Peyer's patch (tissue), 4 donors: ENCODE data around the gene ZSCAN21. TPM values are rescaled to one million over a fixed set of nuclear protein-coding genes. Genes with fewer than 3 reads are reported as not detected.
A peak's percentile ranks its signal among the peaks of the same experiment; 100 is the strongest.

ENCODE experiments used
- DNase-seq, 3 donors: peaks; one replicate each; pipeline ENCODE4 v3.0.0-alpha.2; 2017 to 2019
- H3K27ac ChIP-seq, 4 donors: fragments of 200-600 bp; sonication (generic); one replicate each; pipeline ENCODE4 v1.5.1; 2016 to 2019
- H3K27me3 ChIP-seq, 2 donors: fragments of 200-600 bp; sonication (generic); one replicate each; pipeline ENCODE4 v1.5.1; 2019
- H3K36me3 ChIP-seq, 3 donors: fragments of 200-600 bp; sonication (generic); one replicate each; pipeline ENCODE4 v1.5.1; 2016 to 2019
- H3K4me1 ChIP-seq, 4 donors: fragments of 200-600 bp; sonication (generic); one replicate each; pipeline ENCODE4 v1.5.1; 2016 to 2019
- H3K4me3 ChIP-seq, 4 donors: fragments of 200-600 bp; sonication (generic); 1 replicate in 3 of 4; 2 replicates in 1 of 4; pipeline ENCODE4 v1.5.1; 2016 to 2019; ENCODE audit warnings: mild to moderate bottlenecking in 1 of 4
- H3K9me3 ChIP-seq, 4 donors: fragments of 200-600 bp; sonication (generic); one replicate each; pipeline ENCODE4 v1.5.1; 2016 to 2019; ENCODE audit warnings: mild to moderate bottlenecking in 1 of 4
- CTCF ChIP-seq, 6 experiments: fragments of 450-650 bp in 4 of 6; fragments of 200-600 bp in 2 of 6; sonication (generic) in 1 of 6; IDR thresholded peaks; one replicate each; pipeline ENCODE4 v1.5.1; 2017 to 2019; ENCODE audit warnings: antibody characterized with exemption in 6 of 6, mild to moderate bottlenecking in 3 of 6, moderate library complexity in 1 of 6
- POLR2A ChIP-seq, 2 donors: fragments of 450-650 bp; IDR thresholded peaks; one replicate each; pipeline ENCODE4 v1.5.1; 2017; ENCODE audit warnings: antibody characterized with exemption in 2 of 2, mild to moderate bottlenecking in 2 of 2, moderate library complexity in 2 of 2
- total RNA-seq, 4 donors: library from RNA; depleted of rRNA; stranded (reverse); fragments of >200 nt; gene quantifications; one replicate each; pipeline ENCODE4 v1.1.0, GENCODE V29; 2016

The ZSCAN21 gene
- total RNA-seq, 4 donors from 2014 or later, result 8.4 to 30.5 (median 12.0) TPM

GRCh38 chr7:100093498-100093897, 43.9 kb downstream of the ZSCAN21 start:
- H3K4me3 ChIP-seq, result no peak overlapping the region
- DNase-seq, result no peak
- H3K27me3 ChIP-seq, result no peaks in the 10 kb centered on the region
- TF ChIP-seq CTCF (IDR thresholded peaks at IDR 0.05), result no peak
- no peak for TF ChIP-seq POLR2A (IDR thresholded peaks at IDR 0.05)
- H3K27ac ChIP-seq, result no peak overlapping the region
- H3K9me3 ChIP-seq, result no peaks in the 10 kb centered on the region
- peaks cover 0 to 14% (median 0%) of the 10 kb centered on the region in 4 donors for H3K4me1 ChIP-seq
- peaks cover 0 to 82% (median 4%) of the 10 kb centered on the region in 3 donors for H3K36me3 ChIP-seq

- H3K27ac ChIP-seq, result no peak overlapping the region
- H3K36me3 ChIP-seq, result peaks cover 0 to 88% (median 4%) of the 10 kb centered on the region in 3 donors
- TF ChIP-seq POLR2A (IDR thresholded peaks at IDR 0.05), result no peak
- TF ChIP-seq CTCF (IDR thresholded peaks at IDR 0.05), result no peak
- H3K4me1 ChIP-seq, result peaks cover 0 to 14% (median 0%) of the 10 kb centered on the region in 4 donors
- H3K9me3 ChIP-seq, result no peaks in the 10 kb centered on the region
- no peaks in the 10 kb centered on the region for H3K27me3 ChIP-seq
- H3K4me3 ChIP-seq, result no peak overlapping the region
- no peak for DNase-seq
Observed at GRCh38 chr7:100093925-100094486, 44.4 kb downstream of the ZSCAN21 start.

- Histone ChIP-seq H3K27me3 (no peaks in the 10 kb centered on the region), H3K9me3 (no peaks in the 10 kb centered on the region), H3K4me3 (no peak overlapping the region), H3K27ac (no peak overlapping the region), H3K4me1 (peaks cover 0 to 12% (median 3%) of the 10 kb centered on the region in 4 donors), H3K36me3 (peaks cover 0 to 93% (median 4%) of the 10 kb centered on the region in 3 donors)
- no peak for DNase-seq
- TF ChIP-seq CTCF (IDR thresholded peaks at IDR 0.05) (no peak), POLR2A (IDR thresholded peaks at IDR 0.05) (no peak)
Observed at GRCh38 chr7:100095289-100095688, 45.7 kb downstream of the ZSCAN21 start.

- no peak overlapping the region for H3K27ac ChIP-seq
- no peak for TF ChIP-seq CTCF (IDR thresholded peaks at IDR 0.05)
- no peak for TF ChIP-seq POLR2A (IDR thresholded peaks at IDR 0.05)
- no peaks in the 10 kb centered on the region for H3K9me3 ChIP-seq
- H3K27me3 ChIP-seq, result no peaks in the 10 kb centered on the region
- H3K4me1 ChIP-seq, result peaks cover 0 to 12% (median 3%) of the 10 kb centered on the region in 4 donors
- no peak overlapping the region for H3K4me3 ChIP-seq
- H3K36me3 ChIP-seq, result peaks cover 0 to 89% (median 4%) of the 10 kb centered on the region in 3 donors
- DNase-seq, result no peak
Observed at GRCh38 chr7:100095704-100096103, 46.1 kb downstream of the ZSCAN21 start.

GRCh38 chr7:100098913-100099312, 49.3 kb downstream of the ZSCAN21 start:
- H3K36me3 ChIP-seq, result peaks cover 0 to 66% (median 4%) of the 10 kb centered on the region in 3 donors

More at GRCh38 chr7:100098913-100099312, 49.3 kb downstream of the ZSCAN21 start:
- Histone ChIP-seq H3K27ac (peak overlapping the region in 1 of 4 donors; percentile 13), H3K4me1 (peaks cover 0 to 20% (median 5%) of the 10 kb centered on the region in 4 donors), H3K27me3 (no peaks in the 10 kb centered on the region), H3K4me3 (no peak overlapping the region), H3K9me3 (no peaks in the 10 kb centered on the region)
- TF ChIP-seq POLR2A (IDR thresholded peaks at IDR 0.05), result no peak
- no peak for TF ChIP-seq CTCF (IDR thresholded peaks at IDR 0.05)
- DNase-seq, result no peak
